NCI-H446 (cell line): ENCODE results near the gene HSPB6.
"Not testable (repeated sequence)": the region's sequence is repeated elsewhere in the genome, so short reads cannot be mapped to it uniquely, and the experiment has no call there.

Experiments
- DNase-seq, 2 experiments: peaks; one replicate each; lab custom pipeline; 2025; lab: John Stamatoyannopoulos, UW

HSPB6 gene

DNA sequence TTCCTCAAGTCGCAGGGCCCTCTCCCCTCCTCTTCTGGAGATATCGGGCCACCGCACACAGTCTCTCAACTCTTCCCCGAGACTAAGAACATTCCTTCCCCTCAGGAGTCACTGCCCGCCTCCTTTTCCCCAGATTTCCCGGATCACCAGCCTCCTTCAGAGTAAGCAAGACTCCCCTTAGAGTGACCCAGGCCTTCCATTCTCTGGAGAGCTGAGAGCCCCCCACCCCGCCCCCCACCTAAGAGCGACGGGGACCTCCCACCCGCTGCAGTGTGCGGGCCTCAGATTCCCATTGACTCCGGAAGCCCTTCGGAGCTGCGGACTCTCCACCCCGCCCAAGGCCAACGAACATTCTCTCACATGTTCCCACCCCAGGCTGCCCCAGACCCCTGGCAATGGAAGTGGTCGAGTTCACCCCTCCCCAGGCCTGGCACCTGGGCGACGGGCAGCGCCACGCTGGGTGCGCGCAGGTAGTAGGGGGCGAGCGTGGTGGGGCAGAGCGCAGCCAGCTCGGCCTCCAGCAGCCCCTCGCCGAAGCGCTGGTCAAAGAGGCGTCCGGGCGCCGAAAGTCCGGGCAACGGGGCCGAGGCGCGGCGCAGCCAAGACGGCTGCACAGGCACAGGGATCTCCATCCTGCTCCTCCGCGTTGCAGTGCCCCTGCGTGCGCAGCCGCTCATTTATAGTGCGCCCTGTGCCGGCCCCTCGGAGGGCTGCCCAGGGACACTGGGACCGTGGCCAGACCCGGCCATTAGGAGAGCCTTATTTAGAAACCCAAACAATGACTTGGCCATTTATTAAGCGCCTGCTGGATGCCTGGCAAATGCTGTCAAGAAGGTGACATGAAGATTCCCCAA, at the start of gene HSPB6:
HSPB6 (minus strand) TSS at position 653 of the 854 bp plus-strand sequence; CDS start at position 632, 21 bp downstream.
- DNase-seq, result no peak

DNA sequence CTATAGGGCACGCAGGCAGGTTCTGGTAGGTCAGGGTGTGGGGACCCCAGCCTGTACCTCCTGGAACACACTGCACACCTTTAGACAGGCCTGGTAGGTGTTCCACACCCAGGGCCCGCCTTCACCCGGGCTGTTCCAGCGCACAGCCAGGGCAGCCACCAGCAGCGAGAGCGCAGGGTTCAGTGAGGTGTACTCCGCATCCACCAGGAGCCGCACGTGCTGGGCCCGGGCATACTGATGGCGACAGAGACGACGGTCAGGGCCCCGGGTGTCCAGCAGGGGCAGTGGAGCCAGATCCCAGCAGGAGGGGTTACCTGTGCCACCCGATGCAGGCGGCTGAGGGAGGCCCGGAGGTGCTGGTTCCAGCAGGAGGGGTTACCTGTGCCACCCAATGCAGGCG, 49.8 kb upstream of the HSPB6 start:
- DNase-seq, result no peak

DNA sequence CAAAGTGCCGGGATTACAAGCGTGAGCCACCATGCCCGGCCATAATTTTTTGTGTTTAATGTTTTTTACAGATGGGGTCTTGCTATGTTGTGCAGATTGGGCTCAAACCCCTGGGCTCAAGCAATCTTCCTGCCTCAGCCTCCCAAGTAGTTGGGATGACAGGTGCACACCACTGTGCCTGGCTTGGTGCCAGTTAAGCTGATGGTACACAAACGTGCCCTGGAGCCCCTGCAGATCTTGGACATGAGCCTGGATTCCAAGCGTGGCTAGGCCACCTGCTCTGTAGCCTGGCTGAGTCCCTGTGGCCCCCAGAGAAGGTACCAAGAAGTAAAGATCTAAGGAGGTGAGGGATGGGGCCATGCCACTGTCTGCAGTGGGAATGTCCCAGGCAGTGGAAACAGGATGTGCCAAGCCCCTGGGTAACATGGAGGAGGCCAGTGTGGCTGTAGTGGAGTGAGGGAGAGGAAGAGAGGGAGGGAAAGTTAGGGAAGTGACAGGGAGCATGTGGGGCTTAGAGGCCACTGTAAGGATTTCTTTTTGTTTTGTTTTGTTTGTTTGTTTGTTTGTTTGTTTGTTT, 48.8 kb upstream of the HSPB6 start:
- no peak for DNase-seq

- DNase-seq, result no peak
Measured at GRCh38 chr19:35801828-35802227, 45.0 kb upstream of the HSPB6 start.

DNA sequence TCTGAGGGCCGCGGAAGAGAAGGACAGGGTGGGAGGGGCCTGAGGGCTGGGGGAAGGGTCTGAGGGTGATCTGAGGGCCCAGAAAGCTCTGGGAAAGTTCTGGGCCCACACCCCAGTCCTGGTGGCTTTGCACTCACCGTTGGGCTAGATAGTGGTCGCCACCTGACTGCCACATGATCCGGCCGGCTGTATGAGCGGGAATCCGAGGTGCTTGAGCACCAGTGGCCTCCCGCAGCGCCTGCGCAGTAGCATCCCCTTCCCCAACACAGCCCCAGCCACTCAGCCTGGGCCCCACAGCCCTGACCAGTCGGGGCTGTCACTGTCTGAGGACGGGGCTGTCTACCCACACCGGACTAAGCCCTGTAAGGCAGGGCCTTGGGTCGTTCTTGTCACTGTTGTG, 40.8 kb upstream of the HSPB6 start:
- DNase-seq, result no peak

GRCh38 chr19:35796645-35797542, 40.1 kb upstream of the HSPB6 start:
- no peak for DNase-seq

- DNase-seq, result not testable (repeated sequence)
Measured at GRCh38 chr19:35795564-35795963, 38.7 kb upstream of the HSPB6 start.

- DNase-seq, result no peak
Measured at GRCh38 chr19:35793381-35794165, 36.7 kb upstream of the HSPB6 start.

DNA sequence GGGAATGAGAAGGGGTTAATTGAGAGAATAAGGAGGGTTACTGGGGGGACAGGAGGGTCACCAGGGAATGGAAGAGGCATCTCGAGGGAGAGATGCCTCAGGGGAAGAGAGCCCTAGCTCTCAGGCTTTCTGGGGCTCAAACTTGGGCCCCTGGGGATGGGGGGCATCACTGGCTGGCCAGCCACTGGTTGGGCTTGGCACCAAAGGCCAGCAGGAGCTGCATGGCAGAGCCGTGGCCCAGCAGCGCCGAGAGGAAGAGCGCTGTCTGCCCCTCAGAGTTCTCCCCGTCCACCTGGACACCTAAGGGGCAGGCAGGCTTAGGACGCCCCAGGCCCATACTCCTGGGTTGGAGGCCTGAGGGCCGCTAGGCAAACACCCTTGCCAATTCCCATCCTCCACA, 36.1 kb upstream of the HSPB6 start:
- DNase-seq, result no peak

DNA sequence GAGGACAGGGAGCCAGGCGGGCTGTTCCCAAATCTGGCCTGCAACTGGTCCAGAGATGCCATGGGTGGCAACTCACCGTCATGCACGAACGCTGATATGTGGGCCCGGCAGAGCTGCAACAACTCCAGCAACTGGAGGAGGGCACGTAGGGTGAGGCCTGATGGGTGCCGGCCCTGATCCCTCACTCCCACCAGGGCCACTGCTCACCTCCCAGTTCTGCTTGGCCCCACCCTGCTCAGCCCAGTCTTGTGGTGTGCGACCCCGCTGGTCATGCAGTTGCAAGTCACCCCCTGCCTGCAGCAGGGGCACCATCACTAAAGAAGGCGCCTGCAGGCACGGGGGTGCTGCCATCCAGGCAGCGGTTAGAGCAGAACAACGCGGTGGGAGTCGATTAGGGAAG, 35.5 kb upstream of the HSPB6 start:
- no peak for DNase-seq

GRCh38 chr19:35791814-35792279, 35.0 kb upstream of the HSPB6 start:
- no peak for DNase-seq

DNA sequence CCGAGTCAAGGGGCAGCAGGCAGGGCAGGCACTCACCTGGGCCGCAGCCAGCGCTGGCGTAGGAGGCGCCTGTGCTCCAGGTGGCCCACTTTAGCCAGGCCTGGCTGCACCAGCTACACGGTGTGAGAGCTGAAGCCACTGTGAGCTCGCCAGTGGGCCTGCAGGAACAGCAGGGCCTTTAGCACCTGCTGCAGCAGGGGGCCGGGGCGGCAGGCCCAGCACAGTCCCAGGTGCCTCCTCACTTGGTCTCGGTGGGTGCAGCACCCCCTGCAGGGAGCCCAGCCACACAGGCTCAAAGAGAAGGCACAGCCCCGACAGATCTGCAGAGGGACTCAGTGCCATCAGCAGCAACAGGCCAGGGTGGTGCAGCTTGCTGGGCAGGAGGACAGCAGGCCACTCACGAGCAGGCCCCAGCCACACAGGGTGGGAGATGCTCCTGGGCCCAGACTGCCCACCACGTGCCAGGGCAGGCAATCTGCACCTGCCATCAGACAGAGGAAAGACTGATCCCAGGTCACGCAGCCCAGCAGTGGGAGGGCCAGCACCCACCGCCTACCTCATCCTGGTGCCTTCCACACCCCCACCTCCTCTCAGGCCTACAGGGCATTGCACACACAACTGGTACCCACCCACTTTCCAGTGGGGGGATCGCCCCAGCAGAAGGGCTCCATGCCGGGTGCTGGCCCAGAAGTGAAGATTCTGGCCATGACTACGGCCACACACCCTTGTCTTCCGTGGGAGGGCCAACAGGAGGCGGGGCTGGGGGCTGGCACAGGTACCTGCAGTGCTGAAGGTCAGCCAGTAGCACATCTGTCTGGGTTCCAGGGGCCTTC, 34.4 kb upstream of the HSPB6 start:
- no peak for DNase-seq

DNA sequence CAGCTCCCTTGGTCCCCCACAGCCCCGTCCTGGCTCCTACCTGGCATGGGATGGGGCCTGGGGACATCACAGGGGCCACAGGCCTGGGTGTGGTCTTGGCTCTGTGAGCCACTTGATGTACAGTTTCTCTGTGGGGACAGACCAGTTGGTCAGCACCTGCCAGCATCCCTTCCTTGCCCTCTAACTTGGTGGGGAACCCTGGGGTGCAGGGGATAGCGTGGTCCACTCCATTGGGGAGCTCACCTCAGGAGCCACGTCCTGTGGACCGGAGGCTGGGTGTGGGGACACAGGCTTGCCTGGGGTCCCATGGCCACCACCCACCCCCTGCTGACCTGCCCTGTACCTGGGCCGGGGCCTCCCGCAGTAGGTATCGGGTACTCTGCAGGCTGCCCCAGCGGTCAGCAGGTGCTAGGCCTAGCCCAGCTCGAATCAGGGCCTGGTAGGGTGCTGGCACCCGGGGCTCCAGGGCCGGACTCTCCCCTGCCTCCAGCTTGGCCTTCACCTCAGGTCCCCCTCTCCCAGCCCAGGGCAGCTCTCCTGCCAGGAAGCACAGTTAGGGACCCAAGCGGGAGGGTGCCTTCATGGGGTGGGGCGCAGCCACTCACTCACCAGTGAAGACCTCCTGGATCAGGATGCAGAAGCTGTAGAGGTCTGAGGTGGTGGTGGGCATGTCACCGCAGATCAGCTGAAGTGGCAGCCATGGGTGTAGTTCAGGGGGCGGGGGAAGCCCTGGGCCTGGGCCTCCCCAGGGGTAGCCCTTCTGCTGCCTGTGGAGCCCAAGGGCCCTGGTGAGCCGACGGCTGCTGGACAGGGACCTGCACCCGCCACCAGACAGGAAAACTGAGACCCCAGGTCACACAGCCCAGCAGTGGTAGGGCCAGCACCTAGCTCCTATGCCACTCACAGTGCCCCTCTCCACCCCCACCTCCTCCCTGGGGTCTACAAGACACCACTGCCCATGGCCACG, 33.4 kb upstream of the HSPB6 start:
- no peak for DNase-seq

GRCh38 chr19:35789195-35789977, 32.6 kb upstream of the HSPB6 start:
- DNase-seq, result no peak

DNA sequence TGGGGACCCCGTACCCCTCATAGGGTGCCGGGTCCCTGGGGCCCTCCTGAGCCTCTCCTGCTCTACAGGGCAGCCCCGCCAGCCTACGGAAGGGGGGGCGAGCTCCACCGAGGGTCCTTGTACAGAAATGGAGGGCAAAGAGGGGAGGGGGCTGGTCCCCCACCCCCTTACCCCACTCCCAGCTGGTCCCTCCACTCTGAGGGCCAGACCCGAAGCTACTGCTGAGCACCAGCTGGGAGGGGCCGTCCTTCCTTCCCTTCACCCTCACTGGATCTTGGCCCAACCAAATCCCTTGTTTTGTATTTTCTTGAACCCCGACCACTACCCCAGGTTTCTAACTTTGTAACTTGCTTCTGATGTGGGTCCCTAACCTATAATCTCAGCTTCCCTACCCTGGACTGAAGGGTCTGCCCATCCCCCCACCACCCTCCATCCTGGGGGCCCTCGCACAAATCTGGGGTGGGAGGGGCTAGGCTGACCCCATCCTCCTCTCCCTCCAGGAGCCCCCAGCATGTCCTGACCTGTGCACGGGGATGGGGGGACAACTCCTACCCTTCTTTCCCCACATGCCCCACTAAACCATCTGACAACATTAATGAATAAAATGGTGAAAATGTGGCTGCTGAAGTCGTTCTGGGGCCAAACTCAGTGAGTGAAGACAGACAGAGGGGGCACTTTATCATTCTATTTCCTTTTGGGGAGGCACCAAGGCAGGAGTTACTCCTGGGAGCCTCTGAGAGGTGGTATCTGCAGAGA, 31.6 kb upstream of the HSPB6 start:
- DNase-seq, result no peak

GRCh38 chr19:35787227-35787799, 30.5 kb upstream of the HSPB6 start:
- DNase-seq, result no peak

DNA sequence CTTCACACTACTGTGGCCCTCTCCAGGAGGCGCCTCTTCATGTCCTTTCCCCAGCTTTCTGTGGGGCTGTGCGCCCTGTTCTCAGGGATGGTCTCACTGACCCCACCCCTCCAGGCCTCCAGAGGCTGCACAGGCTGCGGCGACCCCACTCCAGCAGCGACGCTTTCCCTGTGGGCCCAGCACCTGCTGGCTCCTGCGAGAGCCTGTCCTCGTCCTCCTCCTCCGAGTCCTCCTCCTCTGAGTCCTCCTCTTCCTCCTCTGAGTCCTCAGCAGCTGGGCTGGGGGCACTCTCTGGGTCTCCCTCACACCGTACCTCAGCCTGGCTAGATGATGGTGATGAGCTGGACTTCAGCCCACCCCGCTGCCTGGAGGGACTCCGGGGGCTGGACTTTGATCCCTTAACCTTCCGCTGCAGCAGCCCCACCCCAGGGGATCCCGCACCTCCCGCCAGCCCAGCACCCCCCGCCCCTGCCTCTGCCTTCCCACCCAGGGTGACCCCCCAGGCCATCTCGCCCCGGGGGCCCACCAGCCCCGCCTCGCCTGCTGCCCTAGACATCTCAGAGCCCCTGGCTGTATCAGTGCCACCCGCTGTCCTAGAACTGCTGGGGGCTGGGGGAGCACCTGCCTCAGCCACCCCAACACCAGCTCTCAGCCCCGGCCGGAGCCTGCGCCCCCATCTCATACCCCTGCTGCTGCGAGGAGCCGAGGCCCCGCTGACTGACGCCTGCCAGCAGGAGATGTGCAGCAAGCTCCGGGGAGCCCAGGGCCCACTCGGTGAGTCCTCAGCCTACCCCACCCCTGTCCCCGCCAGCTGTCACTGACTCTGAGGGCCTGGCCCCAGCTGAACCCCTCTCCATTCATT, 29.7 kb upstream of the HSPB6 start:
- DNase-seq, result no peak
